GM23338 (cell line): ENCODE data around the gene C19orf47. TPM values are rescaled to one million over a fixed set of nuclear protein-coding genes. Genes with fewer than 3 reads are reported as not detected.
A peak's percentile ranks its signal among the peaks of the same experiment; 100 is the strongest.

ENCODE experiments used
- ATAC-seq: fragments of 200-7000 bp; cut with Tn5 transposase; 3 replicates; pipeline ENCODE4 v1.9.1; 2020
- DNase-seq: peaks from one replicate; pipeline ENCODE4 v3.0.0-alpha.2; 2015; ENCODE audit warnings: low spot score
- H2AFZ ChIP-seq: fragments of 200-600 bp; sonication (generic); 2 replicates; pipeline ENCODE4 v1.8.0; 2016; ENCODE audit warnings: antibody characterized with exemption, mild to moderate bottlenecking, moderate library complexity
- H3F3A ChIP-seq: fragments of 200-600 bp; sonication (generic); replicated peaks from 2 replicates; pipeline ENCODE4 v1.8.0; 2017; ENCODE audit warnings: antibody characterized with exemption, mixed run types, low read depth
- H3K27ac ChIP-seq: fragments of 200-600 bp; sonication (generic); 2 replicates; pipeline ENCODE4 v1.6.1; 2016; ENCODE audit warnings: low read depth
- H3K27me3 ChIP-seq: fragments of 200-600 bp; sonication (generic); 2 replicates; pipeline ENCODE4 v1.8.0; 2016; ENCODE audit warnings: mild to moderate bottlenecking, mixed run types, moderate library complexity; ENCODE audit not compliant: insufficient read depth
- H3K36me3 ChIP-seq: fragments of 200-600 bp; sonication (generic); 2 replicates; pipeline ENCODE4 v1.8.0; 2016; ENCODE audit warnings: mild to moderate bottlenecking; ENCODE audit not compliant: insufficient read depth
- H3K4me1 ChIP-seq: fragments of 200-600 bp; sonication (generic); 2 replicates; pipeline ENCODE4 v1.8.0; 2016; ENCODE audit warnings: mild to moderate bottlenecking, moderate library complexity; ENCODE audit not compliant: insufficient read depth
- H3K4me2 ChIP-seq: fragments of 200-600 bp; sonication (generic); 2 replicates; pipeline ENCODE4 v1.7.1; 2017; ENCODE audit warnings: mixed run types
- H3K4me3 ChIP-seq: fragments of 200-600 bp; sonication (generic); 2 replicates; pipeline ENCODE4 v1.6.1; 2016; ENCODE audit warnings: mixed run types
- H3K79me2 ChIP-seq: fragments of 200-600 bp; sonication (generic); replicated peaks from 2 replicates; pipeline ENCODE4 v1.8.0; 2017; ENCODE audit warnings: mild to moderate bottlenecking; ENCODE audit not compliant: insufficient read depth
- H3K9me2 ChIP-seq: fragments of 200-600 bp; sonication (generic); 2 replicates; pipeline ENCODE4 v1.8.0; 2017; ENCODE audit not compliant: insufficient read depth
- H4K20me1 ChIP-seq: fragments of 200-600 bp; sonication (generic); replicated peaks from 2 replicates; pipeline ENCODE4 v1.8.0; 2017; ENCODE audit warnings: mild to moderate bottlenecking; ENCODE audit not compliant: insufficient read depth
- H3K27ac Mint-ChIP-seq: 2 replicates; pipeline ENCODE4 v1.8.0; 2020; ENCODE audit warnings: inconsistent platforms, mild to moderate bottlenecking, moderate library complexity, mixed read lengths
- H3K27me3 Mint-ChIP-seq: 3 replicates; pipeline ENCODE4 v1.8.0; 2022; ENCODE audit warnings: low read depth, mild to moderate bottlenecking, moderate library complexity, mixed read lengths, inconsistent platforms; ENCODE audit not compliant: insufficient read depth, poor library complexity
- H3K36me3 Mint-ChIP-seq: 3 replicates; pipeline ENCODE4 v1.8.0; 2021; ENCODE audit warnings: low read depth, mild to moderate bottlenecking, inconsistent platforms, moderate library complexity, mixed read lengths
- H3K4me1 Mint-ChIP-seq: 3 replicates; pipeline ENCODE4 v1.8.0; 2020; ENCODE audit warnings: mild to moderate bottlenecking, inconsistent platforms, mixed read lengths
- H3K4me3 Mint-ChIP-seq: 3 replicates; pipeline ENCODE4 v1.8.0; 2021; ENCODE audit warnings: moderate library complexity, mild to moderate bottlenecking, inconsistent platforms, mixed read lengths
- H3K9me3 Mint-ChIP-seq: 3 replicates; pipeline ENCODE4 v1.8.0; 2020; ENCODE audit warnings: moderate library complexity, mild to moderate bottlenecking, inconsistent platforms, mixed read lengths
- ETS1 ChIP-seq: IDR thresholded peaks from 2 replicates; pipeline ENCODE4 v1.6.1; 2016; ENCODE audit warnings: antibody characterized with exemption
- JUNB ChIP-seq: IDR thresholded peaks from one replicate; pipeline ENCODE4 v1.6.1; 2016; ENCODE audit warnings: antibody characterized with exemption; ENCODE audit not compliant: unreplicated experiment
- POLR2AphosphoS5 ChIP-seq: IDR thresholded peaks from 2 replicates; pipeline ENCODE4 v1.6.1; 2016; ENCODE audit warnings: antibody characterized with exemption, low read depth
- ZNF462 ChIP-seq: fragments of 250-450 bp; sonication (Bioruptor Pico); IDR thresholded peaks from 2 replicates; pipeline ENCODE4 v1.5.0; 2020; ENCODE audit warnings: mild to moderate bottlenecking, moderate library complexity
- polyA plus RNA-seq: library from polyadenylated mRNA; unstranded; fragments of >200 nt; fragmentation: Nextera tagmentation; extraction: Ambion mirVana; gene quantifications from 2 replicates; pipeline ENCODE4 v1.2.1, GENCODE V29; 2016
- total RNA-seq: library from RNA; depleted of rRNA; stranded (reverse); fragments of >200 nt; shearing (Covaris generic); gene quantifications from 2 replicates; pipeline ENCODE4 v1.2.3, GENCODE V29; 2014

Gene C19orf47
- total and polyA plus RNA-seq, 2 experiments from 2014 or later = 13.1 to 26.6 TPM

- Histone ChIP-seq H2AFZ (no peak overlapping the region), H3F3A (peaks cover 12% of the 10 kb centered on the region), H3K4me2 (peak overlapping the region; percentile 98), H3K4me1 (peaks cover 14% of the 10 kb centered on the region), H3K27ac (peak overlapping the region; percentile 93), H4K20me1 (no peaks in the 10 kb centered on the region), H3K27me3 (no peaks in the 10 kb centered on the region), H3K79me2 (peaks cover 58% of the 10 kb centered on the region), H3K36me3 (no peaks in the 10 kb centered on the region), H3K9me2 (no peaks in the 10 kb centered on the region), H3K4me3 (peak overlapping the region; percentile 98)
- TF ChIP-seq POLR2AphosphoS5 = no peak
- TF ChIP-seq ETS1 = no peak
- TF ChIP-seq JUNB = no peak
- TF ChIP-seq ZNF462 (CRISPR knock-in tag) = no peak
- H3K27ac Mint-ChIP-seq = peak overlapping the region; percentile 96
- H3K36me3 Mint-ChIP-seq = no peaks in the 10 kb centered on the region
- no peak for DNase-seq
- peaks cover 3% of the 10 kb centered on the region; the same call in 2 of the 3 replicates for H3K9me3 Mint-ChIP-seq
- H3K4me3 Mint-ChIP-seq = peak overlapping the region; percentile 92
- H3K4me1 Mint-ChIP-seq = peaks cover 48% of the 10 kb centered on the region
- peaks cover 15% of the 10 kb centered on the region for H3K27me3 Mint-ChIP-seq
- ATAC-seq = no peak
Measured at GRCh38 chr19:40283414-40284250, 64.6 kb downstream of the C19orf47 start.
